Stimulated activated effector memory CD8-positive, alpha-beta T cell treated with anti-CD3 and anti-CD28 coated beads, Interleukin-12 subunit alpha, Interleukin-12 subunit beta, amount 100 ng/mL, for 72 hours (primary cell): ENCODE measurements around the gene KRT23.

Experiments
- ATAC-seq: fragments of 150-1000 bp; cut with Tn5 transposase; 2 replicates; pipeline ENCODE4 v1.10.0; 2021
- DNase-seq, 2 donors: peaks; one replicate each; pipeline ENCODE4 v3.0.0; 2021 to 2022; ENCODE audit warnings: low spot score in 2 of 2
- H3K27ac Mint-ChIP-seq: one replicate; pipeline ENCODE4 v1.8.0; 2022; ENCODE audit warnings: mild to moderate bottlenecking, mixed read lengths
- H3K36me3 Mint-ChIP-seq: one replicate; pipeline ENCODE4 v1.8.0; 2022; ENCODE audit warnings: mild to moderate bottlenecking, mixed read lengths
- H3K4me1 Mint-ChIP-seq: one replicate; pipeline ENCODE4 v1.8.0; 2022; ENCODE audit warnings: mixed read lengths
- H3K4me3 Mint-ChIP-seq: one replicate; pipeline ENCODE4 v1.8.0; 2022; ENCODE audit warnings: mild to moderate bottlenecking, mixed read lengths
- H3K9me3 Mint-ChIP-seq: one replicate; pipeline ENCODE4 v1.8.0; 2022; ENCODE audit warnings: mixed read lengths

KRT23 gene, protein sequence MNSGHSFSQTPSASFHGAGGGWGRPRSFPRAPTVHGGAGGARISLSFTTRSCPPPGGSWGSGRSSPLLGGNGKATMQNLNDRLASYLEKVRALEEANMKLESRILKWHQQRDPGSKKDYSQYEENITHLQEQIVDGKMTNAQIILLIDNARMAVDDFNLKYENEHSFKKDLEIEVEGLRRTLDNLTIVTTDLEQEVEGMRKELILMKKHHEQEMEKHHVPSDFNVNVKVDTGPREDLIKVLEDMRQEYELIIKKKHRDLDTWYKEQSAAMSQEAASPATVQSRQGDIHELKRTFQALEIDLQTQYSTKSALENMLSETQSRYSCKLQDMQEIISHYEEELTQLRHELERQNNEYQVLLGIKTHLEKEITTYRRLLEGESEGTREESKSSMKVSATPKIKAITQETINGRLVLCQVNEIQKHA

DNA sequence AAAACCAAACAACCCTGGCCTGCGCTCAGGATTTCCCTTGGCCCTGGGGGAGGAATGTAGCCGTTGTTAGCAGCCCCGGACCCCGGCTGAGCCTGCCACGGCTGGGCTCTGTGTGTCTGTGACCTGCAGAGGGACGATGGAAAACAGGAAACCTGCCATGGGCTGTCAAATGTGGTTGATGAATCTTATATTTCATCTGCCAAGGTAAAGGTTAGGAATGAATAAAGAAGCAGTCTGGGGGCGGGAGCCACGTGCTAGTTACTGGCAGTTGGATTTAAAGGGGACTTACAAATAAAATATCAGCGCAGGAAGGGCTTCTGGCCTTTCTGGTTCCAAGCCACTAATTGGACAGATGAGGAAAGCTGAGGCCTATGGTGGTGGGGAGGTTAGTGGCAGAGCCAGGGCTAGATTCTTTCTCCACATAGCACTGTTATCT lies at the start of gene KRT23:
Gene KRT23, minus strand, starts transcription at position 263 of the 436 bp plus-strand sequence. CDS start 1,043 bp downstream, outside the sequence.
- Mint-ChIP-seq H3K9me3 (no peaks in the 10 kb centered on the region), H3K4me3 (no peak within 1 kb of the TSS), H3K4me1 (peaks cover 15% of the 10 kb centered on the region), H3K36me3 (no peaks in the 10 kb centered on the region), H3K27ac (peak within 1 kb of the TSS; percentile 46)
- no peak for DNase-seq
- peak; percentile 47 for ATAC-seq

DNA sequence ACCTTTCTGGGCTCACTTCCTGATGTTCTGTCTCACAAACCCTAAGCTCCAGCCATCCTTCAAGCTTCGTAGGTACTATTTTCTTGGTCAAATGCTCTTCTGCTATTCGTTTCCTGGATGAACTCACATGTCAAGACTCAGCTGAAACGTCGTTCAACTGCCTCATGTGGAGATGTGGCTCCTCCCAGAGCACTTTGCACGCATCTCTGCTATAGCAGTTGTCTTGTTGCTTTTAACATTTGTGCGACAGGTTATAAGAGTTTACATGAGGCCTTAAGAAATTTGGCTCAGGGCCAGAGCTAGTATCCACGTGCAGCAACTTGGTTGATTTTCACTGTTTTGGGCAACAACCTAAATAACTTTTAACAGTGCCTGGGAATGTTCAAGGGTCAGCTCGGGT lies 49.5 kb upstream of the KRT23 start:
- H3K36me3 Mint-ChIP-seq = no peaks in the 10 kb centered on the region
- H3K27ac Mint-ChIP-seq = no peak overlapping the region
- H3K4me3 Mint-ChIP-seq = no peak overlapping the region
- DNase-seq = no peak
- no peaks in the 10 kb centered on the region for H3K9me3 Mint-ChIP-seq
- no peaks in the 10 kb centered on the region for H3K4me1 Mint-ChIP-seq
- ATAC-seq = no peak

DNA sequence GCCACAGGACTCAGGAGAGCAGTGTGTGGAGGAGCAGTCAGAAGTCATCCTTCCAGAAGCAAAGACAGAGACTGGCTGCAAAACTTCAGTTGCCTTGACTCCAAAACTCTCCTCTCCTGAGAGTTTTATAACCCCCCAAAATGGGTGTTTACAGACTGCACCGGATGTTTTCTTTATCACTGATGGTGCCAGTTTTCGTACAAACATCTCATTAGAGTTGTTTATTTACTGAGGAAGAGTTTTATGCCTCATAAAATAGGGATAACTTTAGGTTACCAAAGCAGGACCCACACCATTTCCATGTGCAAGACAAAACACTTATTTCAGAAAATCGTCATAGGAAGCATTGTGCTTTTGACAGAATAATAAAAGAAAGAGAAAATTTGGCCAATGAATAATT lies 46.8 kb upstream of the KRT23 start, which contains the start of gene KRT40:
Gene KRT40, minus strand, starts transcription at position 101 of the 400 bp plus-strand sequence. Its CDS starts 53 bp downstream, at position 48.
- Mint-ChIP-seq H3K27ac (no peak within 1 kb of the TSS), H3K4me3 (no peak within 1 kb of the TSS), H3K4me1 (no peaks in the 10 kb centered on the region), H3K9me3 (no peaks in the 10 kb centered on the region), H3K36me3 (no peaks in the 10 kb centered on the region)
- DNase-seq (no peak), ATAC-seq (no peak)

DNA sequence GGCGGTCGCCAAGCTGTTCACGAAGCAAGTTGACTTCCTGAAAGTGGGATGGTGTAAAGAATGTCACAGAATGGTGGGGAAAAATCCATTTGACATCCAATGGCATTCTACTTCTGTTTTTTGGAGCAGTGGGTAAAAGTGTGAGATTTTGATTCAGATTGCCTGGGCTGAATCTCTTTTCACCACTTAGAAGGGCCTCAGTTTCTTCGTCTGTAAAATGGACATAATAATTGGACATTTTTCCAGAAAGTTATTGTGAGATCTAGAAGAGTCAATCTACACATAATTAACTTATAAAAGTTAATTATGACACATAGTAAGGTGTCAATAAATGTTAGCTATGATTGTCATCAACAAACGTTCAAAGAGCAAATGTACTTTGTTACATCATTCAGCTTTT lies 43.7 kb upstream of the KRT23 start:
- Mint-ChIP-seq H3K36me3 (no peaks in the 10 kb centered on the region), H3K9me3 (no peaks in the 10 kb centered on the region), H3K4me1 (no peaks in the 10 kb centered on the region), H3K4me3 (no peak overlapping the region), H3K27ac (no peak overlapping the region)
- DNase-seq (no peak), ATAC-seq (no peak)

DNA sequence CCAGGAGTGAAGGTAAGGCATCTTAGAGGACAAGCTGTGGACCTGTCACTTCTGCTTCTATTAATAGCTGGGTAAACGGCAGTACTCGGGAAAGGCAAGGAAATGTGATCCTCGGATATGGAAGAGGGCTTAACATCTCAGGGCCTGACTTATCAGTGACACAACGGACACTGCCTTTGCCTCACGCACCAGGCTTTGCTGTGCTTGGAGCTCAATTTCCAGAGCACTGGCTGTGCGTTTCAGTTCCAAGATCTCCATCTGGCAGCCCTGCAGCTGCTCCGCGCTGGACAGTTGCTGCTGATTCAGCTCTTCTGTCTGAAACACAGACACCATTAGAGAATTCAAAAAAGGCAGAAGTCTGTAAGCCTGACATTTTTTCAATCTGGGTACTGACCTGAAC lies 43.1 kb upstream of the KRT23 start:
- H3K4me1 Mint-ChIP-seq = no peaks in the 10 kb centered on the region
- DNase-seq (no peak), ATAC-seq (no peak)
- no peak overlapping the region for H3K27ac Mint-ChIP-seq
- no peak overlapping the region for H3K4me3 Mint-ChIP-seq
- H3K36me3 Mint-ChIP-seq = no peaks in the 10 kb centered on the region
- no peaks in the 10 kb centered on the region for H3K9me3 Mint-ChIP-seq

DNA sequence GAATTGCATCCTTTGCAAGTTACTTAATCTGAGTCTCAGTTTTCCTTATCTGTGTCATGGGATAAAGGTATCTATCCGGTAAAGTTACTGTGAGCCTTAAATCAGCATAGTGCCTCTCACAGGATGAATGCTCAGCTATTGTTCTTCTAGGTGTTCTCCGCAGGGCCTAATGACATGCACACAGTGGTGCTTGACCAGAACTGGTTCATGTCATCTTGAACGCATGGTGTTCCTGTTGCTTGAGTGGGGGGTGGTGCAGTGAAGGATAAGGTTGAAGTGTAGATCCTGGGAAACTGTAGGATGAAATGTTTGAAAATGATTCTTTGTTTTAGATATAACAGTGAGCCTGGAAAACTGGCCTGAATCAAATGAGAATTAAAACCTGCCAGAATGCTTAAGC lies 42.7 kb upstream of the KRT23 start:
- H3K27ac Mint-ChIP-seq = no peak overlapping the region
- no peaks in the 10 kb centered on the region for H3K9me3 Mint-ChIP-seq
- no peak for ATAC-seq
- no peaks in the 10 kb centered on the region for H3K4me1 Mint-ChIP-seq
- H3K4me3 Mint-ChIP-seq = no peak overlapping the region
- no peaks in the 10 kb centered on the region for H3K36me3 Mint-ChIP-seq
- DNase-seq = no peak

DNA sequence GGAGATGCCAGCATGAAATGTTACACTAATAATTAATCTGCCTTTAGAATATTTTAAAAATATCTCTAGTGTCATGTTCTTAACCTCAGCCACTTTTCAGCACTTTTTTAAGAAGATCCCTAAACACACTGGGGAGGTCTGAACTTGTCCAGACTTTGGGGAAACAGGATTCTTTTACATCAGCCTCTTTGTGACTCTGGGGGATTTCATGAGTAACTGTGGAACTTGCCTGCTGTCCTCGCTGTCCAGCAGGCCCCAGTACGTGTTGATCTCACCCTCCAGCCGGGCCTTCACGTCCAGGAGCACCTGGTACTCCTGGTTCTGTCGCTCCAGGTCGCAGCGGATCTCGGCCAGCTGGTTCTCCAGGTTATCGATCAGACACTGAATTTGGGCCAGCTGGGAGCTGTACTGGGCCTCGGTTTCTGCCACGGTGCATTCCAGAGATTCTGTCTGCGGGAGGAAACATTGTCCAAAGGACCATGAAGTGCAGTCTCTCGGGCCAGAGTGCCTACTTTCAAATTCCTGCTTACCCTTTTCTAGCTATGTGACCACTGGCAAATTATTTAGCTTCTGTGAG lies 41.2 kb upstream of the KRT23 start:
- no peak for ATAC-seq
- H3K4me3 Mint-ChIP-seq = no peak overlapping the region
- no peaks in the 10 kb centered on the region for H3K9me3 Mint-ChIP-seq
- H3K36me3 Mint-ChIP-seq = no peaks in the 10 kb centered on the region
- DNase-seq = no peak
- no peak overlapping the region for H3K27ac Mint-ChIP-seq
- H3K4me1 Mint-ChIP-seq = no peaks in the 10 kb centered on the region

DNA sequence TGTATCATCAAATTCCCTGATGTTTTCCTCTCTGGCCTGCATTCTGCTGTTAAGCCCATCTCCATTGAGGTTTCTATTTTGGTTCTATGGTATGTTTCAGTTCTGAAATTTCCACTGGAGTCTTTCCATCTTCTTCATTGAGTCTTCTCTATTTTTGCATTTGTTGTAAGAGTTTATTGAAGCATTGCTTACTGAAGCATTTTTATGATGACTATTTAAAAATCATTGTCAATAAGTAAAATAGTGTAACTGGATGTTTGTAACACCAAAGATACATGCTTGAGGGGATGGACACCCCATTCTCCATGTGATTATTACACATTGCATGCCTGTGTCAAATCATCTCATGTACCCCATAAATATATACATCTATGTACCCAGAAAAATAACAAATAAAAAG lies 38.1 kb upstream of the KRT23 start:
- ATAC-seq = no peak
- H3K4me1 Mint-ChIP-seq = no peaks in the 10 kb centered on the region
- no peaks in the 10 kb centered on the region for H3K36me3 Mint-ChIP-seq
- no peak overlapping the region for H3K4me3 Mint-ChIP-seq
- DNase-seq = no peak
- no peak overlapping the region for H3K27ac Mint-ChIP-seq
- H3K9me3 Mint-ChIP-seq = no peaks in the 10 kb centered on the region

DNA sequence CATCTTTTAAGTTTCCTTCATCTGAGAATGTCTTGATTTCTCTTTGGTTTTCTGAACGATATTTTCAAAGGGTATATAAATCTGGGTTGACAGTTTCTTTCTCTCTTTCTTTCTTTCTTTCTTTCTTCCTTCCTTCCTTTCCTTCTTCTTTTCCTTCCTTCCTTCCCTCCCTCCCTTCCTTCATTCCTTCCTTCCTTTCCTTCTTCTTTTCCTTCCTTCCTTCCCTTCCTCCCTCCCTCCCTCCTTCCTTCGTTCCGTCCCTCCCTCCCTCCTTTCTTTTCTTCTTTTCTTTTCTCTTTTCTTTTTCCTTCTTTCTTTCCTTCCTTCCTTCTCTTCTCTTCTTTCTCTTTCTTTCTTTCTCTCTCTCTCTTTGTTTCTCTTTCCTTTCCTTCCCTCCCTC lies 36.9 kb upstream of the KRT23 start:
- H3K27ac Mint-ChIP-seq = no peak overlapping the region
- no peaks in the 10 kb centered on the region for H3K9me3 Mint-ChIP-seq
- ATAC-seq (no peak), DNase-seq (no peak)
- H3K4me3 Mint-ChIP-seq = no peak overlapping the region
- no peaks in the 10 kb centered on the region for H3K4me1 Mint-ChIP-seq
- no peaks in the 10 kb centered on the region for H3K36me3 Mint-ChIP-seq

DNA sequence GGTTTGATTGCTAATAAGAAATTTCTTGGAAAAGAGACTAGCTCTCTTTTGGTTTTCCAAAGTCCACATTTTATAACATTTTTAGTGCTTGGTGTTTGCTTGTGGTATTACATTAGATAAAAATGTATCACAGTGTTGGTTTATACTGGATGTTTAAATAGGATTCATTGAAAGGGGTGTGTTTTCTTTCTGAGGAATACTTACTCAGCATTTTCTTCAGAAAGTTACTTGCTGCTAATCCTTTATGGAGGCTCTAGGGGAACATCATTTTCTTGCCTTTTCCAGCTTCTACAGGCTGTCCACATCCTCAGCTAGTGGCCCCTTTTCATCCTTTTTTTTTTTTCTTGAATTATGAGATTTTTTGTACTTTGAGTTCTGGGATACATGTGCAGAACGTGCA lies 30.1 kb upstream of the KRT23 start:
- no peaks in the 10 kb centered on the region for H3K4me1 Mint-ChIP-seq
- no peak overlapping the region for H3K4me3 Mint-ChIP-seq
- DNase-seq (no peak), ATAC-seq (no peak)
- H3K27ac Mint-ChIP-seq = no peak overlapping the region
- H3K36me3 Mint-ChIP-seq = no peaks in the 10 kb centered on the region
- no peaks in the 10 kb centered on the region for H3K9me3 Mint-ChIP-seq

DNA sequence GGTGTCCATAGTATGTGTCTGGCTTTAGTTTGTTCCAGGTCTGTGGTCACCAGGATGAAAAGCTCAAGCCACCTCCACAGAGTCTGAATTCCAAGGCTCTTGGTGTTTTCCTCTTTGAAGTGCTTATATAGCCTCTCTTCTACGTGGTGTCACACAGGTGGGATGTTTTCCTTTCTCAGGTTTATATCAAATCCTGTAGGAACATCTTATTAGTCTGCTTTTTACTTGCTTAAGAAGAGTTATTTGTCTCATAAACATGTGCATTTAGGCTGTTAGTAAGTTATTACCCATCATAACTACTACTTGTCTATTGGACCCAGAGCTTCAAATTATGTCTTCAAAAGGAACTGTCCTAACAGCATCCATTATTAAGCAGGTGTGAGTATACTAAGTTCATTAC lies 29.4 kb upstream of the KRT23 start, which contains the start of gene KRT39:
Gene KRT39, minus strand, starts transcription at position 101 of the 400 bp plus-strand sequence. Its CDS starts 92 bp downstream, at position 9.
- Mint-ChIP-seq H3K27ac (no peak within 1 kb of the TSS), H3K9me3 (no peaks in the 10 kb centered on the region), H3K4me3 (no peak within 1 kb of the TSS), H3K36me3 (no peaks in the 10 kb centered on the region), H3K4me1 (no peaks in the 10 kb centered on the region)
- DNase-seq (no peak), ATAC-seq (no peak)

DNA sequence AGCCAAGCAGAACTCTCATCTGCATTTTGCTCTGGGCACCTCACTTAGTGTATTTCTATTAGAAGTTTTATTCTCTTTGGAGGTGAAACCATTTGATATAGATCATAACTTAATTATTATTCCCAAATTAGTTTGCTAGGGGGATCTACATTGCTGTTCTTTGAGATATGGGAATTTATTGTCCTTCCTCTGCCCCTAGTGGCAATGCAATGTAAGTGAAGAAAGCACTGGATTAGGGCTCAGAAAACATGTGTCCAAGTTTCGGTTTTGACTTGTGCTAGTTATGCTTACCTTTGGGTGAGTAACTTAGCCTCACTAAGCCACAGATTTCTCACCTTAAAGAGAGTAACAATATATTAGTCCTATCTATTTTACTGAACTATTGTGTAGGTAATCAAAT lies 26.4 kb upstream of the KRT23 start:
- Mint-ChIP-seq H3K4me1 (peaks cover 4% of the 10 kb centered on the region), H3K4me3 (no peak overlapping the region), H3K9me3 (no peaks in the 10 kb centered on the region), H3K36me3 (no peaks in the 10 kb centered on the region), H3K27ac (no peak overlapping the region)
- ATAC-seq (peak; percentile 71), DNase-seq (no peak)

DNA sequence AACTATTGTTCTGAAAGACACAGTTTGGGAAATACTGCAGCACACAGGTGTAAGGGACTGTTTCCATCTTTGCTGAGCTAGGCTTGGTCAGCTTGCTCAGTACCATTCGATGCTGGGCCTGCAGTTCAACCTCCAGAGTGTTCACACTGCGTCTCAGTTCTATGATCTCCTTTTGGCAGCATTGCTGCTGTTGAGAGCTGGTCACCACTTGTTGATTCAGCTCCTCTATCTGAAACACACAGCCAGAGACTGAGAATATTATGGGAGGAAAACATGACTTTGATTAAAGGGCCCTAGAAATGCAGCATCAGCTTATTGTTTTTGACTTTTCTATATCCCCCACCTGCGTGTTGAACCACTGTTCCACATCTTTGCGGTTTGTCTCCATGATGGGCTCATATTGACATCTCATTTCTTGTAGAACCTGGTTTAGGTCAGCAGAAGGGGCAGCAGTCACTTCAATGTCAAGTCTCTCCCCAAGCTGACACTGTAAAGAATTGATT lies 24.7 kb upstream of the KRT23 start:
- H3K4me3 Mint-ChIP-seq = no peak overlapping the region
- H3K4me1 Mint-ChIP-seq = peaks cover 4% of the 10 kb centered on the region
- ATAC-seq (no peak), DNase-seq (no peak)
- no peak overlapping the region for H3K27ac Mint-ChIP-seq
- no peaks in the 10 kb centered on the region for H3K9me3 Mint-ChIP-seq
- H3K36me3 Mint-ChIP-seq = no peaks in the 10 kb centered on the region

DNA sequence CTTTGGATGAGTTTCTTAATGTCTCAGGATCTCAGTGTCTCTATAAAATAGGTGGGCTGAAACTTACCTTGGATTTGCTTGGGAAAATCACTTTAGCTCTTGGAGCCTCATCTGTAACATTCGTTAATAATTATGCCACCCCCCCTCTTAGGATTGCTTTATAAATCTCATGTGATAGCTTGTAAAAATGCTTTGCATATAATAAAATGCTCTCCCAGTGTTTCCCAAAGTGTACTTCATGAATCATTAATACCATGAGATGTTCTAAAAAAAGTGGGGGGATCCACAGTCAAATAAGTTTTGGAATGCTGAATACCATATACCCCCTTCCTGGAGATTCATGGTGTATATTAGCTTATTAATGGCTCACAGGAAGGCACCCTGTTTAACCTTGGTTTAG lies 24.1 kb upstream of the KRT23 start:
- DNase-seq (no peak), ATAC-seq (no peak)
- Mint-ChIP-seq H3K36me3 (no peaks in the 10 kb centered on the region), H3K27ac (no peak overlapping the region), H3K4me1 (peaks cover 4% of the 10 kb centered on the region), H3K4me3 (no peak overlapping the region), H3K9me3 (no peaks in the 10 kb centered on the region)

DNA sequence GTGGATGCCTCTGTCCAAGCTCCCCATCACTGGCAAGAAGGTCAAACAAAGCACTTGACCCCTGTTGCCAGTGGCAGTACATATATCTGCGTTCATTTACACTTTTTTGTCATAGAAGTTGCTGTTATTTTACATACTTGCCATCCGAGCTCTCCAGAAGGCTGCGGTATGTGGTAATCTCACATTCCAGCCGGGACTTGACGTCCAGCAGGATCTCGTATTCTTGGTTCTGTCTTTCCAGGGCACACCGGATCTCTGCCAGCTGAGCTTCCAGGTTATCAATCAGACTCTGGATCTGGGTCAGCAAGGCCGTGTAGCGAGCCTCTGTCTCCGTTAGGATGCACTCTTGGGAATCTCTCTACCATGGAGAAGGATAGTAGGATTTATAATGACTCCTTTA lies 22.7 kb upstream of the KRT23 start:
- H3K36me3 Mint-ChIP-seq = no peaks in the 10 kb centered on the region
- no peak overlapping the region for H3K27ac Mint-ChIP-seq
- no peak for ATAC-seq
- DNase-seq = no peak
- H3K9me3 Mint-ChIP-seq = no peaks in the 10 kb centered on the region
- H3K4me1 Mint-ChIP-seq = peaks cover 4% of the 10 kb centered on the region
- no peak overlapping the region for H3K4me3 Mint-ChIP-seq
